ENCODE data around the gene MRPS7. TPM values are rescaled to one million over a fixed set of nuclear protein-coding genes. Genes with fewer than 3 reads are reported as not detected.

The MRPS7 gene
- total and polyA plus RNA-seq, 9 of the 15 experiments (the other 6 are each of a cell fraction or from before 2014, with no cell fraction given) = 107 to 244 (median 132) TPM

DNA sequence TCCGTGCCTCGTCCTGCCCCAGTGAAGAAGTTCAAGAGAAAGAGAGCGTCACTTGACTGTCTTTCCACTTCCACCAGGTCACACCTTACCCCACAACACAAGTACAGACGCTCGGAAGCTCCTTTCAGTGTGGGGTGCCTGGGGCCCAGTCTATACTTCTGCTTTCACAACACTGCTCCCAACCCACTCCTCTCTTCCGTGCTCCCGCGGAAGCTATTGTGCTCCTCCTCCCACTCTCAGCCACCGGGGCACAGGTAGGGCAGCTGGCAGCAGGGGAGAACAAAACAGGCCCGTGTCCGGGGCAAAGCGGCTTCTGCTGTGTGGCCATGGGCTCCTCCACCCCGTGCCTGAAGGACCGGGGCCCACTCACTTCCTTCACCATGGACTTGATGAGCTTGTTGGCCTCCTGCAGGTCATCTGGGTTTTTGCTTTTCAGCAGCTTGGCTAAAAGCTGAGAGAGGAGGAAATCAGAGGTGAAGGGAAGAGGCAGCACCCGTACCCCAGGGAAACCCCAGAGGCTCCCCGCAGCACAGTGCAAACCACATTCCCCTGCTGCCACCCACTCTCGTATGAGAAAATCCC, 19.1 kb upstream of the MRPS7 start:
- 94% methylated on average over 17 of the region's 17 CpGs for WGBS (ENCODE audit: insufficient coverage, low coverage, missing lambda C conversion rate)
- TF ChIP-seq ZNF263 (CRISPR knock-in tag; IDR thresholded peaks at IDR 0.05; ENCODE audit: borderline replicate concordance) (peak; percentile 79), HEY1 (CRISPR knock-in tag; IDR thresholded peaks at IDR 0.05; ENCODE audit: borderline replicate concordance) (no peak), FOSL1 (tag; conservative IDR thresholded peaks at IDR 0.05) (no peak), ZNF76 (CRISPR knock-in tag; IDR thresholded peaks at IDR 0.05; ENCODE audit: borderline replicate concordance) (no peak)
- TF ChIP-seq, protein P1, sequence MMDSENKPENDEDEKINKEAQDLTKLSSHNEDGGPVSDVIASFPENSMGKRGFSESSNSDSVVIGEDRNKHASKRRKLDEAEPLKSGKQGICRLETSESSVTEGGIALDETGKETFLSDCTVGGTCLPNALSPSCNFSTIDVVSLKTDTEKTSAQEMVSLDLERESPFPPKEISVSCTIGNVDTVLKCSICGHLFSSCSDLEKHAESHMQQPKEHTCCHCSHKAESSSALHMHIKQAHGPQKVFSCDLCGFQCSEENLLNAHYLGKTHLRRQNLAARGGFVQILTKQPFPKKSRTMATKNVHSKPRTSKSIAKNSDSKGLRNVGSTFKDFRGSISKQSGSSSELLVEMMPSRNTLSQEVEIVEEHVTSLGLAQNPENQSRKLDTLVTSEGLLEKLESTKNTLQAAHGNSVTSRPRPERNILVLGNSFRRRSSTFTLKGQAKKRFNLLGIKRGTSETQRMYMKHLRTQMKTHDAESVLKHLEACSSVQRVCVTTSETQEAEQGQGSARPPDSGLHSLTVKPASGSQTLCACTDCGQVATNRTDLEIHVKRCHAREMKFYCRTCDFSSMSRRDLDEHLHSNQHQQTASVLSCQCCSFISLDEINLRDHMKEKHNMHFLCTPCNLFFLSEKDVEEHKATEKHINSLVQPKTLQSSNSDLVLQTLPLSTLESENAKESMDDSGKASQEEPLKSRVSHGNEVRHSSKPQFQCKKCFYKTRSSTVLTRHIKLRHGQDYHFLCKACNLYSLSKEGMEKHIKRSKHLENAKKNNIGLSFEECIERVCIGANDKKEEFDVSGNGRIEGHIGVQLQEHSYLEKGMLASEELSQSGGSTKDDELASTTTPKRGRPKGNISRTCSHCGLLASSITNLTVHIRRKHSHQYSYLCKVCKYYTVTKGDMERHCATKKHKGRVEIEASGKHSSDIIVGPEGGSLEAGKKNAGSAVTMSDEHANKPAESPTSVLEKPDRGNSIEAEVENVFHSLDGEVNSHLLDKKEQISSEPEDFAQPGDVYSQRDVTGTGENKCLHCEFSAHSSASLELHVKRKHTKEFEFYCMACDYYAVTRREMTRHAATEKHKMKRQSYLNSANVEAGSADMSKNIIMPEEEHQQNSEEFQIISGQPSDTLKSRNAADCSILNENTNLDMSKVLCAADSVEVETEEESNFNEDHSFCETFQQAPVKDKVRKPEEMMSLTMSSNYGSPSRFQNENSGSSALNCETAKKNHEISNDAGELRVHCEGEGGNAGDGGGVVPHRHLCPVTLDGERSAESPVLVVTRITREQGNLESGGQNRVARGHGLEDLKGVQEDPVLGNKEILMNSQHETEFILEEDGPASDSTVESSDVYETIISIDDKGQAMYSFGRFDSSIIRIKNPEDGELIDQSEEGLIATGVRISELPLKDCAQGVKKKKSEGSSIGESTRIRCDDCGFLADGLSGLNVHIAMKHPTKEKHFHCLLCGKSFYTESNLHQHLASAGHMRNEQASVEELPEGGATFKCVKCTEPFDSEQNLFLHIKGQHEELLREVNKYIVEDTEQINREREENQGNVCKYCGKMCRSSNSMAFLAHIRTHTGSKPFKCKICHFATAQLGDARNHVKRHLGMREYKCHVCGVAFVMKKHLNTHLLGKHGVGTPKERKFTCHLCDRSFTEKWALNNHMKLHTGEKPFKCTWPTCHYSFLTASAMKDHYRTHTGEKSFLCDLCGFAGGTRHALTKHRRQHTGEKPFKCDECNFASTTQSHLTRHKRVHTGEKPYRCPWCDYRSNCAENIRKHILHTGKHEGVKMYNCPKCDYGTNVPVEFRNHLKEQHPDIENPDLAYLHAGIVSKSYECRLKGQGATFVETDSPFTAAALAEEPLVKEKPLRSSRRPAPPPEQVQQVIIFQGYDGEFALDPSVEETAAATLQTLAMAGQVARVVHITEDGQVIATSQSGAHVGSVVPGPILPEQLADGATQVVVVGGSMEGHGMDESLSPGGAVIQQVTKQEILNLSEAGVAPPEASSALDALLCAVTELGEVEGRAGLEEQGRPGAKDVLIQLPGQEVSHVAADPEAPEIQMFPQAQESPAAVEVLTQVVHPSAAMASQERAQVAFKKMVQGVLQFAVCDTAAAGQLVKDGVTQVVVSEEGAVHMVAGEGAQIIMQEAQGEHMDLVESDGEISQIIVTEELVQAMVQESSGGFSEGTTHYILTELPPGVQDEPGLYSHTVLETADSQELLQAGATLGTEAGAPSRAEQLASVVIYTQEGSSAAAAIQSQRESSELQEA (IDR thresholded peaks at IDR 0.05; ENCODE audit: low read depth) = no peak
- TF ChIP-seq, protein P2, sequence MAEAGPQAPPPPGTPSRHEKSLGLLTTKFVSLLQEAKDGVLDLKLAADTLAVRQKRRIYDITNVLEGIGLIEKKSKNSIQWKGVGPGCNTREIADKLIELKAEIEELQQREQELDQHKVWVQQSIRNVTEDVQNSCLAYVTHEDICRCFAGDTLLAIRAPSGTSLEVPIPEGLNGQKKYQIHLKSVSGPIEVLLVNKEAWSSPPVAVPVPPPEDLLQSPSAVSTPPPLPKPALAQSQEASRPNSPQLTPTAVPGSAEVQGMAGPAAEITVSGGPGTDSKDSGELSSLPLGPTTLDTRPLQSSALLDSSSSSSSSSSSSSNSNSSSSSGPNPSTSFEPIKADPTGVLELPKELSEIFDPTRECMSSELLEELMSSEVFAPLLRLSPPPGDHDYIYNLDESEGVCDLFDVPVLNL (CRISPR knock-in tag; IDR thresholded peaks at IDR 0.05; ENCODE audit: low read depth) = no peak

More for the DNA sequence above, 19.1 kb upstream of the MRPS7 start:
- DNase-seq (ENCODE audit: extremely low read depth in 1 of 4, low spot score in 3 of 4) (no peak), FAIRE-seq (no peak), ATAC-seq (no peak)
- H3K4me3 ChIP-seq = no peak overlapping the region
- intact Hi-C loops (cut with micrococcal nuclease) (no loop called here), in situ Hi-C loops (cut with MboI) (no loop called here)
- H3K4me2 ChIP-seq (ENCODE audit: insufficient read depth, low read length) = no peak overlapping the region
- peaks cover 19 to 46% of the 10 kb centered on the region in 2 experiments for H3K4me1 ChIP-seq (replicated peaks in 1 of 2; ENCODE audit: control insufficient read depth in 2 of 2, insufficient read depth in 2 of 2, low read length in 2 of 2)
- H2AFZ ChIP-seq (ENCODE audit: low read depth, low read length) = no peak overlapping the region
- H3K9ac ChIP-seq (ENCODE audit: insufficient read depth in 1 of 2, low read depth in 2 of 2, low read length in 2 of 2) = no peak overlapping the region
- no peak overlapping the region for H3K27ac ChIP-seq (ENCODE audit: extremely low read depth, low read depth, low read length)
- no peaks in the 10 kb centered on the region for H3K9me1 ChIP-seq (ENCODE audit: control insufficient read depth, insufficient read depth, low read length)
- H3K36me3 ChIP-seq (ENCODE audit: control insufficient read depth, insufficient read depth, low read length) = peaks cover 93% of the 10 kb centered on the region
- BruUV-seq (replicated peaks) = no TSS peak
- ChIA-PET CTCF (ENCODE audit: low intra/inter-chr PET ratio) (interaction anchor here (3.1 kb wide), 1 partner anchor 170 kb away, joined by 20 read pairs; no protein-coding TSS in a partner anchor), POLR2A (interaction anchor here (0.6 to 4.0 kb wide), 5 partner anchors 8 to 301 kb away, joined by 3 to 21 read pairs (median 3); partner anchors contain the start of genes GGA3 and MRPS7)
- H3K27me3 ChIP-seq (ENCODE audit: control insufficient read depth in 2 of 2, insufficient read depth in 2 of 2, low read length in 2 of 2) = no peaks in the 10 kb centered on the region
- H4K20me1 ChIP-seq (replicated peaks; ENCODE audit: control insufficient read depth, insufficient read depth, low read length) = peaks cover 27% of the 10 kb centered on the region
- H3K9me3 ChIP-seq (replicated peaks; ENCODE audit: control insufficient read depth, insufficient read depth, low read depth, low read length) = no peaks in the 10 kb centered on the region
- peaks cover 6% of the 10 kb centered on the region; the same call in 1 of the 3 replicates for H3K79me2 ChIP-seq (ENCODE audit: control insufficient read depth, insufficient read depth, low read length)

Measured in K562 (cell line).